Endothelial cell of umbilical vein (primary cell): ENCODE measurements around the gene CYTH1. TPM values are rescaled to one million over a fixed set of nuclear protein-coding genes. Genes with fewer than 3 reads are reported as not detected.

Experiments
- BruUV-seq: library from RNA; stranded (reverse); fragments of 400-500 nt; replicated peaks from 2 replicates; lab custom pipeline; 2021; lab: Mats Ljungman, UMichigan
- CTCF ChIA-PET: fragments of 300-600, 350-600 bp; sonication (Branson Sonifier 250); formaldehyde crosslinking; loops from one replicate; lab custom pipeline; 2021; ENCODE audit warnings: antibody characterized with exemption, inconsistent platforms; lab: Charles Lee
- POLR2A ChIA-PET: fragments of 300-600, 350-600 bp; sonication (Branson Sonifier 250); formaldehyde crosslinking; loops from one replicate; lab custom pipeline; 2021; ENCODE audit warnings: antibody characterized with exemption, inconsistent platforms; lab: Charles Lee
- DNase-seq: peaks from one replicate; pipeline ENCODE4 v3.0.0-alpha.2; 2011; ENCODE audit warnings: low read depth, low spot score
- FAIRE-seq: peaks from 2 replicates; lab custom pipeline; 2011; peaks lifted over from hg19 to GRCh38; lab: Jason Lieb, UNC
- H2AFZ ChIP-seq: 2 replicates; pipeline ENCODE4 v1.6.0; 2012; ENCODE audit warnings: low read depth, low read length, control low read depth, inconsistent platforms
- H3K27ac ChIP-seq: 2 replicates; pipeline ENCODE4 v1.5.1; 2011; ENCODE audit warnings: low read depth, mild to moderate bottlenecking, control low read depth, low read length, moderate library complexity; ENCODE audit not compliant: insufficient read depth
- H3K27me3 ChIP-seq, 2 experiments: 2 replicates each; pipeline versions ENCODE4 v1.6.0 to v1.6.1; 2011; ENCODE audit warnings: low read length in 2 of 2, mixed read lengths in 1 of 2; ENCODE audit not compliant: control insufficient read depth in 2 of 2, insufficient read depth in 2 of 2
- H3K36me3 ChIP-seq, 2 experiments: 2 replicates in 1 of 2; 3 replicates in 1 of 2; pipeline ENCODE4 v1.5.1; 2011; ENCODE audit warnings: low read length in 2 of 2, mild to moderate bottlenecking in 1 of 2, moderate library complexity in 1 of 2; ENCODE audit not compliant: control insufficient read depth in 2 of 2, insufficient read depth in 2 of 2; ENCODE audit errors: extremely low read depth in 1 of 2
- H3K4me1 ChIP-seq: 3 replicates; pipeline ENCODE4 v1.5.1; 2011; ENCODE audit warnings: mild to moderate bottlenecking, low read length; ENCODE audit not compliant: control insufficient read depth, insufficient read depth; ENCODE audit errors: extremely low read depth
- H3K4me2 ChIP-seq: 2 replicates; pipeline ENCODE4 v1.6.1; 2011; ENCODE audit warnings: low read length, control low read depth, mixed read lengths; ENCODE audit not compliant: insufficient read depth
- H3K4me3 ChIP-seq, 3 experiments: fragments of 200-600 bp in 1 of 3; sonication (generic), shearing (Covaris generic) in 1 of 3; replicated peaks in 1 of 3; 2 replicates each; pipeline ENCODE4 v1.5.1; 2011 to 2016; ENCODE audit warnings: control low read depth in 3 of 3, low read length in 3 of 3, mild to moderate bottlenecking in 2 of 3, inconsistent platforms in 1 of 3, low read depth in 1 of 3, moderate library complexity in 1 of 3; ENCODE audit not compliant: insufficient read depth in 1 of 3
- H3K79me2 ChIP-seq: 2 replicates; pipeline ENCODE4 v1.6.0; 2012; ENCODE audit warnings: low read length, inconsistent platforms; ENCODE audit not compliant: control insufficient read depth, insufficient read depth
- H3K9ac ChIP-seq: replicated peaks from 2 replicates; pipeline ENCODE3; 2011; ENCODE audit warnings: low read length, control low read depth; ENCODE audit not compliant: insufficient read depth; ENCODE audit errors: extremely low read depth
- H3K9me1 ChIP-seq: replicated peaks from 3 replicates; pipeline ENCODE4 v1.6.0; 2011; ENCODE audit warnings: mild to moderate bottlenecking, low read length; ENCODE audit not compliant: control insufficient read depth, insufficient read depth; ENCODE audit errors: extremely low read depth
- H3K9me3 ChIP-seq: replicated peaks from 2 replicates; pipeline ENCODE4 v1.5.1; 2012; ENCODE audit warnings: low read length, inconsistent platforms; ENCODE audit not compliant: control insufficient read depth, insufficient read depth
- H4K20me1 ChIP-seq: replicated peaks from 2 replicates; pipeline ENCODE3; 2011; ENCODE audit warnings: mild to moderate bottlenecking, low read length; ENCODE audit not compliant: control insufficient read depth, insufficient read depth; ENCODE audit errors: extremely low read depth
- EZH2 ChIP-seq: IDR thresholded peaks from 2 replicates; pipeline ENCODE4 v1.6.1; 2012; ENCODE audit warnings: borderline replicate concordance, low read depth, mild to moderate bottlenecking, moderate library complexity, low read length, inconsistent platforms; ENCODE audit not compliant: severe bottlenecking
- GATA2 ChIP-seq: IDR thresholded peaks from 2 replicates; pipeline ENCODE4 v1.7.0; 2011; ENCODE audit warnings: low read depth, mild to moderate bottlenecking, moderate library complexity, mixed read lengths, low read length; ENCODE audit not compliant: insufficient read length, insufficient read depth
- JUN ChIP-seq: IDR thresholded peaks from 2 replicates; pipeline ENCODE4 v1.6.1; 2011; ENCODE audit warnings: borderline replicate concordance, low read depth; ENCODE audit not compliant: insufficient read length, insufficient read depth
- MYC ChIP-seq: IDR thresholded peaks from one replicate; pipeline ENCODE4 v1.6.1; 2011; ENCODE audit warnings: mild to moderate bottlenecking, low read depth, low read length
- POLR2A ChIP-seq: IDR thresholded peaks from 2 replicates; pipeline ENCODE4 v1.6.1; 2012; ENCODE audit warnings: low read depth, mild to moderate bottlenecking, control low read depth, low read length
- POLR2AphosphoS5 ChIP-seq: IDR thresholded peaks from 2 replicates; pipeline ENCODE4 v1.6.1; 2012; ENCODE audit warnings: low read depth, mild to moderate bottlenecking, control low read depth, low read length, moderate library complexity; ENCODE audit not compliant: insufficient read depth
- dilution Hi-C: fragments of 300-500 bp; cut with MboI; formaldehyde crosslinking; loops from one replicate; pipeline ENCODE4 v1.15.0; 2019; ENCODE audit warnings: low sequenced_read_pairs; ENCODE audit not compliant: extremely low pct_ligation_motif_present
- intact Hi-C: fragments of 100-400 bp; cut with micrococcal nuclease; formaldehyde crosslinking; loops from one replicate; pipeline ENCODE4 v1.10.0; 2022
- polyA plus RNA-seq, 4 experiments: library from polyadenylated mRNA; depleted of rRNA in 3 of 4; stranded (reverse) in 3 of 4; unstranded in 1 of 4; fragments of >200 nt; gene quantifications; 2 replicates each; pipeline versions ENCODE4 v1.2.1 to v1.2.3, GENCODE V29; 2011 to 2012; ENCODE audit warnings: missing spikeins in 1 of 4
- total RNA-seq: library from RNA; stranded (reverse); gene quantifications from 2 replicates; pipeline ENCODE4 v1.2.3, GENCODE V29; 2021
- TF ChIP-seq, protein P1 (sequence below), 2 donors: IDR thresholded peaks; 1 replicate in 1 of 2; 2 replicates in 1 of 2; pipeline ENCODE4 v1.5.1; 2011; ENCODE audit warnings: low read length in 2 of 2, mild to moderate bottlenecking in 2 of 2, moderate library complexity in 2 of 2, control low read depth in 1 of 2, inconsistent platforms in 1 of 2, low read depth in 1 of 2; ENCODE audit not compliant: insufficient read depth in 1 of 2; ENCODE audit errors: extremely low read depth in 1 of 2

The CYTH1 gene
- total and polyA plus RNA-seq, 2 donors (not counting 3 experiments of a cell fraction or from before 2014, with no cell fraction given): 35.9 to 49.9 TPM

GRCh38 chr17:78706271-78706915 is 75.7 kb downstream of the CYTH1 start:
- Histone ChIP-seq H3K9me3 (no peaks in the 10 kb centered on the region), H3K9ac (no peak overlapping the region), H3K27ac (peak overlapping the region; percentile 43), H3K36me3 (peaks cover 7 to 12% of the 10 kb centered on the region in 2 experiments), H3K27me3 (no peaks in the 10 kb centered on the region), H3K9me1 (no peaks in the 10 kb centered on the region), H2AFZ (no peak overlapping the region), H3K79me2 (peaks cover 3% of the 10 kb centered on the region), H3K4me2 (no peak overlapping the region), H3K4me3 (no peak overlapping the region), H3K4me1 (peaks cover 16% of the 10 kb centered on the region), H4K20me1 (no peaks in the 10 kb centered on the region)
- FAIRE-seq (no peak), DNase-seq (no peak)
- CTCF ChIA-PET: interaction anchor here (0.7 to 4.4 kb wide), 18 partner anchors 11 to 455 kb away, joined by 3 to 94 read pairs (median 4); no protein-coding TSS in a partner anchor
- dilution Hi-C loops: no loop called here
- no TSS peak for BruUV-seq
- POLR2A ChIA-PET: no interaction called here
- intact Hi-C loops: loop anchor here (5.0 to 10.0 kb wide), 2 partner anchors 344 to 452 kb away; partner anchors contain the start of gene SOCS3
- TF ChIP-seq MYC (no peak), GATA2 (no peak), JUN (no peak), POLR2AphosphoS5 (no peak), POLR2A (no peak), EZH2 (no peak)
- TF ChIP-seq, protein P1, sequence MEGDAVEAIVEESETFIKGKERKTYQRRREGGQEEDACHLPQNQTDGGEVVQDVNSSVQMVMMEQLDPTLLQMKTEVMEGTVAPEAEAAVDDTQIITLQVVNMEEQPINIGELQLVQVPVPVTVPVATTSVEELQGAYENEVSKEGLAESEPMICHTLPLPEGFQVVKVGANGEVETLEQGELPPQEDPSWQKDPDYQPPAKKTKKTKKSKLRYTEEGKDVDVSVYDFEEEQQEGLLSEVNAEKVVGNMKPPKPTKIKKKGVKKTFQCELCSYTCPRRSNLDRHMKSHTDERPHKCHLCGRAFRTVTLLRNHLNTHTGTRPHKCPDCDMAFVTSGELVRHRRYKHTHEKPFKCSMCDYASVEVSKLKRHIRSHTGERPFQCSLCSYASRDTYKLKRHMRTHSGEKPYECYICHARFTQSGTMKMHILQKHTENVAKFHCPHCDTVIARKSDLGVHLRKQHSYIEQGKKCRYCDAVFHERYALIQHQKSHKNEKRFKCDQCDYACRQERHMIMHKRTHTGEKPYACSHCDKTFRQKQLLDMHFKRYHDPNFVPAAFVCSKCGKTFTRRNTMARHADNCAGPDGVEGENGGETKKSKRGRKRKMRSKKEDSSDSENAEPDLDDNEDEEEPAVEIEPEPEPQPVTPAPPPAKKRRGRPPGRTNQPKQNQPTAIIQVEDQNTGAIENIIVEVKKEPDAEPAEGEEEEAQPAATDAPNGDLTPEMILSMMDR (IDR thresholded peaks at IDR 0.05; ENCODE audit: extremely low read depth in 1 of 2, insufficient read depth in 1 of 2, low read depth in 1 of 2, low read length in 2 of 2): no peak
